HepG2 (cell line): ENCODE measurements around the gene FCHSD1. TPM values are rescaled to one million over a fixed set of nuclear protein-coding genes. Genes with fewer than 3 reads are reported as not detected.

Experiments used
- ATF7 ChIP-seq, 2 experiments: fragments of 450-650 bp in 1 of 2; sonication (generic) in 1 of 2; formaldehyde crosslinking in 1 of 2; IDR thresholded peaks; 2 replicates each; pipeline versions ENCODE4 v1.4.0 to v1.6.1; 2016 to 2020; ENCODE audit warnings: antibody characterized with exemption in 1 of 2, mild to moderate bottlenecking in 1 of 2, missing genetic modification reagents in 1 of 2
- CREB1 ChIP-seq, 2 experiments: fragments of 450-650 bp in 1 of 2; IDR thresholded peaks; 2 replicates each; pipeline ENCODE4 v1.6.1; 2016 to 2017; ENCODE audit warnings: control low read depth in 1 of 2, mild to moderate bottlenecking in 1 of 2, missing compliant biosample characterization in 1 of 2, missing genetic modification characterization in 1 of 2
- EZH2 ChIP-seq: conservative IDR thresholded peaks from 2 replicates; pipeline ENCODE4 v1.6.1; 2012; ENCODE audit warnings: mild to moderate bottlenecking, low read depth, low read length, moderate library complexity
- FOXJ3 ChIP-seq: sonication (generic); formaldehyde crosslinking; IDR thresholded peaks from 2 replicates; pipeline ENCODE4 v1.4.0; 2020; ENCODE audit warnings: missing genetic modification reagents, mild to moderate bottlenecking, borderline replicate concordance
- NFE2L2 ChIP-seq: fragments of 150-350 bp; IDR thresholded peaks from 2 replicates; pipeline ENCODE4 v1.6.1; 2014; ENCODE audit warnings: low read length
- NFIB ChIP-seq: sonication (generic); formaldehyde crosslinking; IDR thresholded peaks from 2 replicates; pipeline ENCODE4 v1.9.0; 2021; ENCODE audit warnings: missing genetic modification reagents, mild to moderate bottlenecking, borderline replicate concordance
- NFRKB ChIP-seq: fragments of 450-650 bp; IDR thresholded peaks from 2 replicates; pipeline ENCODE4 v1.6.1; 2017
- NR2F6 ChIP-seq, 2 experiments: IDR thresholded peaks; 2 replicates each; pipeline ENCODE4 v1.6.1; 2016; ENCODE audit warnings: antibody characterized with exemption in 1 of 2, mild to moderate bottlenecking in 1 of 2
- RFX1 ChIP-seq: fragments of 450-650 bp; IDR thresholded peaks from 2 replicates; pipeline ENCODE4 v1.6.1; 2017
- TMF1 ChIP-seq: sonication (generic); formaldehyde crosslinking; IDR thresholded peaks from 2 replicates; pipeline ENCODE4 v1.8.1; 2022; ENCODE audit warnings: low read depth, missing genetic modification reagents
- ZFP82 ChIP-seq: sonication (generic); formaldehyde crosslinking; IDR thresholded peaks from 2 replicates; pipeline ENCODE4 v1.5.1; 2020; ENCODE audit warnings: mild to moderate bottlenecking, missing genetic modification reagents, borderline replicate concordance
- ZNF292 ChIP-seq: sonication (generic); formaldehyde crosslinking; IDR thresholded peaks from 2 replicates; pipeline ENCODE4 v1.8.1; 2022; ENCODE audit warnings: mild to moderate bottlenecking, low read depth, missing genetic modification reagents, borderline replicate concordance
- ZNF451 ChIP-seq: sonication (generic); formaldehyde crosslinking; IDR thresholded peaks from 2 replicates; pipeline ENCODE4 v1.5.0; 2020; ENCODE audit warnings: mild to moderate bottlenecking, missing genetic modification reagents
- ZNF768 ChIP-seq: sonication (generic); formaldehyde crosslinking; IDR thresholded peaks from 2 replicates; pipeline ENCODE4 v1.4.0; 2020; ENCODE audit warnings: missing genetic modification reagents
- ZNF879 ChIP-seq: sonication (generic); formaldehyde crosslinking; IDR thresholded peaks from 2 replicates; pipeline ENCODE4 v1.8.1; 2023; ENCODE audit warnings: missing genetic modification reagents
- ZSCAN12 ChIP-seq: sonication (generic); formaldehyde crosslinking; IDR thresholded peaks from 2 replicates; pipeline ENCODE4 v1.9.0; 2021; ENCODE audit warnings: mild to moderate bottlenecking, missing genetic modification reagents
- polyA plus RNA-seq, 8 experiments: library from polyadenylated mRNA; depleted of rRNA in 3 of 8; stranded (reverse) in 7 of 8; unstranded in 1 of 8; fragments of >200 nt; fragmentation: Illumina TruSeq in 4 of 8; extraction: Trizol in 4 of 8; gene quantifications; 2 replicates each; pipeline versions ENCODE4 v1.2.1 to v1.2.3, GENCODE V29; 2011 to 2016; ENCODE audit warnings: low read depth in 4 of 8, missing spikeins in 1 of 8, mixed read lengths in 1 of 8; ENCODE audit not compliant: insufficient read depth in 1 of 8
- total RNA-seq, 5 experiments: library from RNA; depleted of rRNA; stranded (reverse); fragments of >200 nt; fragmentation: Illumina TruSeq; extraction: Trizol; gene quantifications; 2 replicates each; pipeline ENCODE4 v1.2.3, GENCODE V29; 2016; ENCODE audit warnings: low read depth in 1 of 5
- TF ChIP-seq, protein P1 (sequence below): sonication (generic); formaldehyde crosslinking; IDR thresholded peaks from 2 replicates; pipeline ENCODE4 v1.5.0; 2020; ENCODE audit warnings: mild to moderate bottlenecking, low read depth, missing genetic modification reagents, borderline replicate concordance
- TF ChIP-seq, protein P2 (sequence below): sonication (generic); formaldehyde crosslinking; IDR thresholded peaks from 2 replicates; pipeline ENCODE4 v1.4.0; 2020; ENCODE audit warnings: missing genetic modification reagents
- TF ChIP-seq, protein P3 (sequence below): IDR thresholded peaks from 2 replicates; pipeline ENCODE4 v1.6.1; 2016; ENCODE audit warnings: missing biosample characterization, missing genetic modification reagents, low read depth
- TF ChIP-seq, protein P4 (sequence below): sonication (generic); formaldehyde crosslinking; IDR thresholded peaks from 2 replicates; pipeline ENCODE4 v1.4.0; 2020; ENCODE audit warnings: mild to moderate bottlenecking, low read depth, missing genetic modification reagents
- TF ChIP-seq, protein P5 (sequence below): sonication (generic); formaldehyde crosslinking; conservative IDR thresholded peaks from 2 replicates; pipeline ENCODE4 v1.4.0; 2020; ENCODE audit warnings: missing genetic modification reagents

FCHSD1 gene
- total and polyA plus RNA-seq, 2 of the 13 experiments (the other 11 are each of a cell fraction or from before 2014, with no cell fraction given), result 5.5 to 15.4 TPM

DNA sequence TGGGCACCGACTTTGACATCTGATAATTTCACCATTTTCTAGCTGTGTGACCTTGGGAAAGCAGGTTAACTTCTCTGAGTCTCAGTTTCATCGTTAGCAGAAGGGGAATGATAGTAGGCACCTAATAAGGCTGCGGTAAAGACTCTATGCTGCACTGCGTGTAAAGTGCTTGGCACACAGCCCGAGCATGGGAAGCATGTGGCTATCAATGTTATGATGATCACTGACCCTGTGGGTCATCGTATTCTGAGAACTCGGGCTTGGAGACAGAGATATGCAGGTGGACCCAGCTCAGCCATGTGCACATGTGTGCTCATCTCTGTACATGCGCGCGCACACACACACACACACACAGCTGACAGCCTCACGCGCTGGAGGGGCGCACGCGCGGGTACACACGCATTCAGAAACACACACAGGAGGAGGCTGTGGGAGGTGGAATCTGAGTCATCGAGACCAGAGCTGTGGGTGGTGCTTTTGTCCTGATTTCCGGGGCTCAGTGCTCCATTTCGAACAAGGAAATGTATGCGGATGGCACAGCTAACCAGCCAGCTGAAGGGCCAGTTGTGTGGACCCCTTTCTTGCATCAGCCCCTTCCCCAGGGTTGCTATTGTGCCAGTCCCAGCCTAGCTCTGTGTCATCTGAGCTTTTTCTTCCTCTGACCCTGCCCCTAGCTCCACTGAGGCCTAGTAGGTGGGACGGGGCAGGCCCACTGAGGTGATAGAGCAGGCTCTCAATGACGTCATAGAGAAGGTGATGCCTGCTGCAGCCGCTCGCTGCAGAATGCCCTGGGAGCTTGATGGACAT, 41.9 kb upstream of the FCHSD1 start (continued):
- no peak for TF ChIP-seq EZH2
- TF ChIP-seq, protein P1, sequence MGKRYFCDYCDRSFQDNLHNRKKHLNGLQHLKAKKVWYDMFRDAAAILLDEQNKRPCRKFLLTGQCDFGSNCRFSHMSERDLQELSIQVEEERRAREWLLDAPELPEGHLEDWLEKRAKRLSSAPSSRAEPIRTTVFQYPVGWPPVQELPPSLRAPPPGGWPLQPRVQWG (CRISPR knock-in tag), result no peak
- TF ChIP-seq ZSCAN12 (CRISPR knock-in tag), result no peak
- TF ChIP-seq, protein P2, sequence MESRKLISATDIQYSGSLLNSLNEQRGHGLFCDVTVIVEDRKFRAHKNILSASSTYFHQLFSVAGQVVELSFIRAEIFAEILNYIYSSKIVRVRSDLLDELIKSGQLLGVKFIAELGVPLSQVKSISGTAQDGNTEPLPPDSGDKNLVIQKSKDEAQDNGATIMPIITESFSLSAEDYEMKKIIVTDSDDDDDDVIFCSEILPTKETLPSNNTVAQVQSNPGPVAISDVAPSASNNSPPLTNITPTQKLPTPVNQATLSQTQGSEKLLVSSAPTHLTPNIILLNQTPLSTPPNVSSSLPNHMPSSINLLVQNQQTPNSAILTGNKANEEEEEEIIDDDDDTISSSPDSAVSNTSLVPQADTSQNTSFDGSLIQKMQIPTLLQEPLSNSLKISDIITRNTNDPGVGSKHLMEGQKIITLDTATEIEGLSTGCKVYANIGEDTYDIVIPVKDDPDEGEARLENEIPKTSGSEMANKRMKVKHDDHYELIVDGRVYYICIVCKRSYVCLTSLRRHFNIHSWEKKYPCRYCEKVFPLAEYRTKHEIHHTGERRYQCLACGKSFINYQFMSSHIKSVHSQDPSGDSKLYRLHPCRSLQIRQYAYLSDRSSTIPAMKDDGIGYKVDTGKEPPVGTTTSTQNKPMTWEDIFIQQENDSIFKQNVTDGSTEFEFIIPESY, result peak; percentile 63; the same call in 1 of the 2 replicates
- TF ChIP-seq ATF7 (IDR thresholded peaks at IDR 0.05), result peak; percentile 98
- TF ChIP-seq ATF7 (CRISPR knock-in tag; IDR thresholded peaks at IDR 0.05), result no peak
- TF ChIP-seq NFRKB, result no peak
- no peak for TF ChIP-seq ZFP82 (CRISPR knock-in tag)
- peak; percentile 51; the same call in 1 of the 2 replicates for TF ChIP-seq ZNF768 (CRISPR knock-in tag)
- no peak for TF ChIP-seq FOXJ3 (CRISPR knock-in tag)
- TF ChIP-seq, protein P3, sequence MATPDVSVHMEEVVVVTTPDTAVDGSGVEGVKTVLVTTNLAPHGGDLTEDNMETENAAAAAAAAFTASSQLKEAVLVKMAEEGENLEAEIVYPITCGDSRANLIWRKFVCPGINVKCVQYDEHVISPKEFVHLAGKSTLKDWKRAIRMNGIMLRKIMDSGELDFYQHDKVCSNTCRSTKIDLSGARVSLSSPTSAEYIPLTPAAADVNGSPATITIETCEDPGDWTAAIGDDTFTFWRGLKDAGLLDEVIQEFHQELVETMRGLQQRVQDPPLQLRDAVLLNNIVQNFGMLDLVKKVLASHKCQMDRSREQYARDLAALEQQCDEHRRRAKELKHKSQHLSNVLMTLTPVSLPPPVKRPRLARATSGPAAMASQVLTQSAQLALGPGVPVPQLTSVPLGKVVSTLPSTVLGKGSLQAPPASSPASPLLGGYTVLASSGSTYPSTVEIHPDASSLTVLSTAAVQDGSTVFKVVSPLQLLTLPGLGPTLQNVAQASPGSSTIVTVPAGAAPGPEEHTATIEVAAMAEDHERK (CRISPR knock-in tag), result no peak
- TF ChIP-seq, protein P4, sequence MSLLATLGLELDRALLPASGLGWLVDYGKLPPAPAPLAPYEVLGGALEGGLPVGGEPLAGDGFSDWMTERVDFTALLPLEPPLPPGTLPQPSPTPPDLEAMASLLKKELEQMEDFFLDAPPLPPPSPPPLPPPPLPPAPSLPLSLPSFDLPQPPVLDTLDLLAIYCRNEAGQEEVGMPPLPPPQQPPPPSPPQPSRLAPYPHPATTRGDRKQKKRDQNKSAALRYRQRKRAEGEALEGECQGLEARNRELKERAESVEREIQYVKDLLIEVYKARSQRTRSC (CRISPR knock-in tag), result no peak
- TF ChIP-seq TMF1 (CRISPR knock-in tag), result no peak
- TF ChIP-seq NR2F6 (IDR thresholded peaks at IDR 0.05), result no peak
- no peak for TF ChIP-seq NR2F6 (CRISPR knock-in tag; IDR thresholded peaks at IDR 0.05)
- no peak for TF ChIP-seq NFIB (CRISPR knock-in tag)
- TF ChIP-seq ZNF879 (CRISPR knock-in tag), result no peak
- no peak for TF ChIP-seq NFE2L2
- TF ChIP-seq CREB1 (IDR thresholded peaks at IDR 0.05), result peak; percentile 95
- TF ChIP-seq CREB1 (CRISPR knock-in tag; IDR thresholded peaks at IDR 0.05), result no peak
- no peak for TF ChIP-seq ZNF451
- TF ChIP-seq, protein P5, sequence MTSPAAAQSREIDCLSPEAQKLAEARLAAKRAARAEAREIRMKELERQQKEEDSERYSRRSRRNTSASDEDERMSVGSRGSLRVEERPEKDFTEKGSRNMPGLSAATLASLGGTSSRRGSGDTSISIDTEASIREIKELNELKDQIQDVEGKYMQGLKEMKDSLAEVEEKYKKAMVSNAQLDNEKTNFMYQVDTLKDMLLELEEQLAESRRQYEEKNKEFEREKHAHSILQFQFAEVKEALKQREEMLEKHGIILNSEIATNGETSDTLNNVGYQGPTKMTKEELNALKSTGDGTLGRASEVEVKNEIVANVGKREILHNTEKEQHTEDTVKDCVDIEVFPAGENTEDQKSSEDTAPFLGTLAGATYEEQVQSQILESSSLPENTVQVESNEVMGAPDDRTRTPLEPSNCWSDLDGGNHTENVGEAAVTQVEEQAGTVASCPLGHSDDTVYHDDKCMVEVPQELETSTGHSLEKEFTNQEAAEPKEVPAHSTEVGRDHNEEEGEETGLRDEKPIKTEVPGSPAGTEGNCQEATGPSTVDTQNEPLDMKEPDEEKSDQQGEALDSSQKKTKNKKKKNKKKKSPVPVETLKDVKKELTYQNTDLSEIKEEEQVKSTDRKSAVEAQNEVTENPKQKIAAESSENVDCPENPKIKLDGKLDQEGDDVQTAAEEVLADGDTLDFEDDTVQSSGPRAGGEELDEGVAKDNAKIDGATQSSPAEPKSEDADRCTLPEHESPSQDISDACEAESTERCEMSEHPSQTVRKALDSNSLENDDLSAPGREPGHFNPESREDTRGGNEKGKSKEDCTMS, result no peak
- no peak for TF ChIP-seq RFX1
- TF ChIP-seq ZNF292 (CRISPR knock-in tag), result no peak
